GM18505 (cell line): ENCODE results near the gene LAMB3.

ENCODE experiments used
- ATAC-seq: cut with Tn5 transposase; IDR thresholded peaks from one replicate; pipeline ENCODE4 v1.9.1; 2021; ENCODE audit not compliant: unreplicated experiment
- POLR2A ChIP-seq: IDR thresholded peaks from 4 replicates; pipeline ENCODE4 v1.6.1; 2011; ENCODE audit warnings: borderline replicate concordance; ENCODE audit not compliant: insufficient read depth, insufficient read length; ENCODE audit errors: extremely low read depth

LAMB3 gene

GRCh38 chr1:209624558-209625549 lies 27.4 kb downstream of the LAMB3 start:
- no peak for TF ChIP-seq POLR2A
- ATAC-seq: no peak

GRCh38 chr1:209622841-209623829 lies 29.1 kb downstream of the LAMB3 start:
- TF ChIP-seq POLR2A: no peak
- ATAC-seq: no peak

GRCh38 chr1:209621741-209622655 lies 30.2 kb downstream of the LAMB3 start:
- no peak for TF ChIP-seq POLR2A
- ATAC-seq: no peak

GRCh38 chr1:209621286-209621685 lies 30.9 kb downstream of the LAMB3 start:
- TF ChIP-seq POLR2A: no peak
- no peak for ATAC-seq

GRCh38 chr1:209620487-209620884 lies 31.7 kb downstream of the LAMB3 start:
- TF ChIP-seq POLR2A: no peak
- ATAC-seq: no peak

GRCh38 chr1:209619696-209620486 lies 32.3 kb downstream of the LAMB3 start:
- ATAC-seq: no peak
- TF ChIP-seq POLR2A: no peak

- no peak for TF ChIP-seq POLR2A
- no peak for ATAC-seq
Observed at GRCh38 chr1:209618756-209619420, 33.3 kb downstream of the LAMB3 start.

- no peak for TF ChIP-seq POLR2A
Observed at GRCh38 chr1:209618291-209618690, 33.9 kb downstream of the LAMB3 start.

GRCh38 chr1:209617755-209618154 lies 34.5 kb downstream of the LAMB3 start:
- ATAC-seq: no peak
- no peak for TF ChIP-seq POLR2A

More at GRCh38 chr1:209618291-209618690, 33.9 kb downstream of the LAMB3 start:
- ATAC-seq: no peak

GRCh38 chr1:209617047-209617673 lies 35.1 kb downstream of the LAMB3 start:
- ATAC-seq: no peak
- no peak for TF ChIP-seq POLR2A
